ENCODE results near the gene OXNAD1. TPM values are rescaled to one million over a fixed set of nuclear protein-coding genes. Genes with fewer than 3 reads are reported as not detected.

Gene OXNAD1
- total RNA-seq, 1 experiment from 2014 or later, result 12.1 TPM

DNA sequence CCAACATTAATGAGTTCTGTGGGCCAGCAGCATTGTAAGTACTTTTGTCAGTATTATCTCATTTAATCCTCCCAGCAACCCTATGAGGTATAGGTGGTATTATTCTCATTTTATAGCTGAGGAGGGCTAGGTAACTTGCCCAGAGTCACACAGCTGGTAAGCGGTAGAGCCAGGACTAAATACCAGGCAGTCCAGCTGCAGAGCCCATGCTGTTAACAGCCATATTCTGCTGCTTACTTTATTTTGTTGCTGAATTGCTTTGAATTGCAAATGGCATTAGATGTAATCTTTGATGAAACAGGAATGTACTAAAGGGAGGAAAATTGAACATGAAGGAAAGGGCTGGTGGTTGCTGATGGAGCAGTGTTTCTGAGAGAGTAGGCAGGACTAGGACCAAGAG is 19.6 kb downstream of the OXNAD1 start (continued):
- TF ChIP-seq, protein P1, sequence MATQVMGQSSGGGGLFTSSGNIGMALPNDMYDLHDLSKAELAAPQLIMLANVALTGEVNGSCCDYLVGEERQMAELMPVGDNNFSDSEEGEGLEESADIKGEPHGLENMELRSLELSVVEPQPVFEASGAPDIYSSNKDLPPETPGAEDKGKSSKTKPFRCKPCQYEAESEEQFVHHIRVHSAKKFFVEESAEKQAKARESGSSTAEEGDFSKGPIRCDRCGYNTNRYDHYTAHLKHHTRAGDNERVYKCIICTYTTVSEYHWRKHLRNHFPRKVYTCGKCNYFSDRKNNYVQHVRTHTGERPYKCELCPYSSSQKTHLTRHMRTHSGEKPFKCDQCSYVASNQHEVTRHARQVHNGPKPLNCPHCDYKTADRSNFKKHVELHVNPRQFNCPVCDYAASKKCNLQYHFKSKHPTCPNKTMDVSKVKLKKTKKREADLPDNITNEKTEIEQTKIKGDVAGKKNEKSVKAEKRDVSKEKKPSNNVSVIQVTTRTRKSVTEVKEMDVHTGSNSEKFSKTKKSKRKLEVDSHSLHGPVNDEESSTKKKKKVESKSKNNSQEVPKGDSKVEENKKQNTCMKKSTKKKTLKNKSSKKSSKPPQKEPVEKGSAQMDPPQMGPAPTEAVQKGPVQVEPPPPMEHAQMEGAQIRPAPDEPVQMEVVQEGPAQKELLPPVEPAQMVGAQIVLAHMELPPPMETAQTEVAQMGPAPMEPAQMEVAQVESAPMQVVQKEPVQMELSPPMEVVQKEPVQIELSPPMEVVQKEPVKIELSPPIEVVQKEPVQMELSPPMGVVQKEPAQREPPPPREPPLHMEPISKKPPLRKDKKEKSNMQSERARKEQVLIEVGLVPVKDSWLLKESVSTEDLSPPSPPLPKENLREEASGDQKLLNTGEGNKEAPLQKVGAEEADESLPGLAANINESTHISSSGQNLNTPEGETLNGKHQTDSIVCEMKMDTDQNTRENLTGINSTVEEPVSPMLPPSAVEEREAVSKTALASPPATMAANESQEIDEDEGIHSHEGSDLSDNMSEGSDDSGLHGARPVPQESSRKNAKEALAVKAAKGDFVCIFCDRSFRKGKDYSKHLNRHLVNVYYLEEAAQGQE (IDR thresholded peaks at IDR 0.05; ENCODE audit: low read depth), result no peak
- TF ChIP-seq, protein P2, sequence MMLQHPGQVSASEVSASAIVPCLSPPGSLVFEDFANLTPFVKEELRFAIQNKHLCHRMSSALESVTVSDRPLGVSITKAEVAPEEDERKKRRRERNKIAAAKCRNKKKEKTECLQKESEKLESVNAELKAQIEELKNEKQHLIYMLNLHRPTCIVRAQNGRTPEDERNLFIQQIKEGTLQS (IDR thresholded peaks at IDR 0.05), result no peak
- TF ChIP-seq CBX3 (IDR thresholded peaks at IDR 0.05; ENCODE audit: low read depth) (no peak), POLR2A (IDR thresholded peaks at IDR 0.05; ENCODE audit: borderline replicate concordance, extremely low read depth, insufficient read depth, insufficient read length) (no peak)

DNA sequence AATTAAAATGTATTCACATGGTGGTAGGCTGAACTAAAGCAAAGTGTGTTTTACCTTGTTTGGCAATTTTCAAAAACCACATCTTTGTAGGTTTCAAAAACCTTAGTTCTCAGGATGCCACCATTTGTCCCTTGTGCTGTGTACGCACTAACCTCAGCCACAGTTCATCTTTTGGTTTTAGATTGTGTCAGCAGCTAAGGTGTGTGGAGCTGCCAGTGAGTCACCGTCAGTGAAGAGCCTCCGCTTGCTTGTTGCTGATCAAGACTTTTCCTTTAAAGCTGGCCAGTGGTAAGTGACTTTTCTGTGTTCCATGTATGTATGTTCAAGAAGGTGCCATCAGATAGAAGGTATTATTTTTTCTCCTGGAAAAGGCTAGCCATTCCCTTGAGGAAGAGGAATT is 21.1 kb downstream of the OXNAD1 start:
- H3K36me3 ChIP-seq (ENCODE audit: control insufficient read depth in 1 of 2, insufficient read depth in 2 of 2, low read length in 2 of 2), result peaks cover 4 to 10% of the 10 kb centered on the region in 2 experiments; a peak in 2 of 4 replicates
- no TSS peak for BruUV-seq (replicated peaks)
- H4K20me1 ChIP-seq (ENCODE audit: insufficient read depth), result no peaks in the 10 kb centered on the region
- no peaks in the 10 kb centered on the region for H3K9me2 ChIP-seq (ENCODE audit: insufficient read depth)
- no peak overlapping the region for H3K4me2 ChIP-seq (ENCODE audit: low read length)
- ChIA-PET RAD21 (ENCODE audit: low non-redundant PET in 1 of 2, low total read pairs in 2 of 2, uncharacterized antibody in 2 of 2, unreplicated experiment in 2 of 2) (no interaction called here), POLR2A (no interaction called here), CTCF (no interaction called here)
- DNase-seq (ENCODE audit: low read depth, low spot score) (no peak), ATAC-seq (no peak)
- H3K9ac ChIP-seq (ENCODE audit: low read length), result no peak overlapping the region
- no peaks in the 10 kb centered on the region for H3K27me3 ChIP-seq (ENCODE audit: insufficient read depth, low read length)
- no peaks in the 10 kb centered on the region for H3K4me1 ChIP-seq (ENCODE audit: control insufficient read depth in 1 of 2, insufficient read depth in 2 of 2, low read length in 2 of 2)
- H3K27ac ChIP-seq (ENCODE audit: low read depth, low read length), result no peak overlapping the region
- TF ChIP-seq ZNF274 (IDR thresholded peaks at IDR 0.05; ENCODE audit: low read depth, low read length) (no peak), SP1 (IDR thresholded peaks at IDR 0.05; ENCODE audit: low read depth) (no peak), ELF1 (IDR thresholded peaks at IDR 0.05; ENCODE audit: borderline replicate concordance, low read depth) (no peak), RAD21 (IDR thresholded peaks at IDR 0.05; ENCODE audit: low read depth) (no peak), FOSL1 (IDR thresholded peaks at IDR 0.05; ENCODE audit: low read depth) (no peak), SRF (IDR thresholded peaks at IDR 0.05; ENCODE audit: low read depth) (no peak), CEBPB (IDR thresholded peaks at IDR 0.05; ENCODE audit: low read depth) (no peak), CBX3 (IDR thresholded peaks at IDR 0.05; ENCODE audit: low read depth) (no peak), EZH2phosphoT487 (IDR thresholded peaks at IDR 0.05; ENCODE audit: borderline replicate concordance) (no peak), YY1 (IDR thresholded peaks at IDR 0.05; ENCODE audit: extremely low read depth, insufficient replicate concordance, low read depth, low read length) (no peak)
- TF ChIP-seq, protein P3, sequence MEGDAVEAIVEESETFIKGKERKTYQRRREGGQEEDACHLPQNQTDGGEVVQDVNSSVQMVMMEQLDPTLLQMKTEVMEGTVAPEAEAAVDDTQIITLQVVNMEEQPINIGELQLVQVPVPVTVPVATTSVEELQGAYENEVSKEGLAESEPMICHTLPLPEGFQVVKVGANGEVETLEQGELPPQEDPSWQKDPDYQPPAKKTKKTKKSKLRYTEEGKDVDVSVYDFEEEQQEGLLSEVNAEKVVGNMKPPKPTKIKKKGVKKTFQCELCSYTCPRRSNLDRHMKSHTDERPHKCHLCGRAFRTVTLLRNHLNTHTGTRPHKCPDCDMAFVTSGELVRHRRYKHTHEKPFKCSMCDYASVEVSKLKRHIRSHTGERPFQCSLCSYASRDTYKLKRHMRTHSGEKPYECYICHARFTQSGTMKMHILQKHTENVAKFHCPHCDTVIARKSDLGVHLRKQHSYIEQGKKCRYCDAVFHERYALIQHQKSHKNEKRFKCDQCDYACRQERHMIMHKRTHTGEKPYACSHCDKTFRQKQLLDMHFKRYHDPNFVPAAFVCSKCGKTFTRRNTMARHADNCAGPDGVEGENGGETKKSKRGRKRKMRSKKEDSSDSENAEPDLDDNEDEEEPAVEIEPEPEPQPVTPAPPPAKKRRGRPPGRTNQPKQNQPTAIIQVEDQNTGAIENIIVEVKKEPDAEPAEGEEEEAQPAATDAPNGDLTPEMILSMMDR (IDR thresholded peaks at IDR 0.05 in 2 of 3, conservative IDR thresholded peaks at IDR 0.05 in 1 of 3; ENCODE audit: borderline replicate concordance in 1 of 3, insufficient read depth in 1 of 3, low read depth in 2 of 3, low read length in 2 of 3), result no peak
- TF ChIP-seq, protein P1 (IDR thresholded peaks at IDR 0.05; ENCODE audit: low read depth), result no peak
- H3K4me3 ChIP-seq (replicated peaks in 1 of 2; ENCODE audit: low read depth in 1 of 2, low read length in 2 of 2), result no peak overlapping the region
- no peak overlapping the region for H2AFZ ChIP-seq (ENCODE audit: low read depth, low read length, poor library complexity, severe bottlenecking)
- H3K79me2 ChIP-seq (ENCODE audit: insufficient read depth, low read length), result no peaks in the 10 kb centered on the region
- H3K9me3 ChIP-seq (ENCODE audit: control insufficient read depth in 1 of 2, insufficient read depth in 1 of 2, low read depth in 1 of 2, low read length in 2 of 2), result no peaks in the 10 kb centered on the region
- intact Hi-C loops (cut with micrococcal nuclease), result no loop called here

All from HCT116 (cell line).